IPS-15b (cell line): Measurements from ENCODE around the gene KIF3A.

Experiments used
- H3K27me3 ChIP-seq: one replicate; pipeline ENCODE4 v1.6.1; 2013; ENCODE audit warnings: low read length; ENCODE audit not compliant: control insufficient read depth, insufficient read depth
- H3K36me3 ChIP-seq: one replicate; pipeline ENCODE4 v1.6.1; 2013; ENCODE audit warnings: low read length; ENCODE audit not compliant: control insufficient read depth, insufficient read depth
- H3K4me1 ChIP-seq: one replicate; pipeline ENCODE4 v1.6.1; 2013; ENCODE audit warnings: mild to moderate bottlenecking, low read length; ENCODE audit not compliant: control insufficient read depth, insufficient read depth
- H3K4me3 ChIP-seq: one replicate; pipeline ENCODE4 v1.5.1; 2013; ENCODE audit warnings: low read depth, low read length
- H3K9ac ChIP-seq: one replicate; pipeline ENCODE4 v1.6.1; 2013; ENCODE audit warnings: low read depth, mild to moderate bottlenecking, low read length
- H3K9me3 ChIP-seq: one replicate; pipeline ENCODE4 v1.6.1; 2013; ENCODE audit warnings: mild to moderate bottlenecking, low read length; ENCODE audit not compliant: control insufficient read depth, insufficient read depth

The KIF3A gene

DNA sequence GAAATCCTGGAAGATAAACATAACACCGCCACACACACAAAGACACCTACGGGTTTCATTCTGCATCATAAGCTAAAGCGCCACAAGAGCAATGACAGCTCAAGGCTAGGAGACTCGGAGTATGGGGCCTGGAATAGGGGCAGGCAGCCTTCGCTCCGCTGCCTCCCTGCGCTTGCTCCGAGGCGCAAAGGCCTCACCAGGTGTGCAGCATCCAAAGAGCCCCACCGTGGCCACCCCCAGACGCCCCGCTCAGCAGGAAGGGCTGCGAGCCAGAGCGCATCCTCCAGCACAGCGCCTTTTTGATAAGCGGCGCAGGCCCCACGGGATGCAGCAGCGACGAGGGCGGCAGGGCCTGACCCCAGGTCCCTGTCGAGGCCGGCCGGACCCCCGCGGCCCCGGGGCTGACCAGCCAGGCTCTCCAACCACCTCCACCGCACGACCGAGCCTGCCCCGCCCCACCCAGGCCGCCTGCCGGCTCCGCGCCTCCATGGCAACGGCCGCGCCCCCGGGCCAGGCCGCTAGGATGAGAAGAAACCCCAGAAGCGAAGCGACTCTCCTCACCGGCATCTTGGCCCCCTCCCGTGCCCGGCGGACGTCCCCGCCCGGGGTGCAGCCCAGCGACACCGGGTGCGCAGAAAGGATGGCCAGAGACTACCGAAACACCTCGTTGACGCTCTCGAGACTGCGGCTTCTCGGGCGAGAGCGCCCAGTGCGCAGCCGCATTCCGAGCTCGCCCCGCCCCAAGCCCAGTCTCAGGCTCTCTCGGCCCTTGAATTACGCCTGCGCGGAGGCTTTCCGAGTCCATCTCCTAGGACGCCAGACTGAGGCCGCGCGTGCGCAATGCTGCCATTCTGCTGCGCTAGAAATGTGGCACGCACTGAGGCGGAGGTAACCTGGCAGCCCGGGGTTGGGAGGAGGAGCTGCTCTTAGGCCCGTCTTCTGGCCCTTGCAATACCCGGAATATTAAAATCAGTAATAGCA, at the start of gene KIF3A:
Gene KIF3A (minus strand): TSS at position 694 of the 981 bp plus-strand sequence. CDS start 127 bp downstream, at position 567.
- peak within 1 kb of the TSS; percentile 88 for H3K4me3 ChIP-seq
- no peaks in the 10 kb centered on the region for H3K9me3 ChIP-seq
- peaks cover 7% of the 10 kb centered on the region for H3K27me3 ChIP-seq
- no peaks in the 10 kb centered on the region for H3K36me3 ChIP-seq
- H3K4me1 ChIP-seq, result no peaks in the 10 kb centered on the region
- no peak within 1 kb of the TSS for H3K9ac ChIP-seq

DNA sequence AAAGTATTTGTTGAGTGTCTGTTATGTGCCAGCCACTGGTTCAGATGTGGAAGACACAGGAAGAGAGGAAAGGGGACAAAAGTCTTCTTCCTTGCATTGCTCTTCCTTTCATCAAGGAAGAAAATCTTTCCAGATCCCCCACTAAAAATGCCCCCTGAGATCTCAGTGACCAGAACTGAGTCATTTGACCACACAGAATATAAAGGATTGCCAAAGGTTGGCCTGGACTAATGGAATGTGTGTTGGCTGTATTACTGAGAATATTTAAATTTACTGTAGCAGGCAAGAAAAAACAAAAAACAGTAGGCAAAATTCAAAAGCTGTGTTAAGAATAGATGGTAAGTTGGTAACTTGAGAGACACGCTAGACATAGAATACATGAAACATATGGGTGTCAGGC, 49.7 kb upstream of the KIF3A start:
- H3K36me3 ChIP-seq, result no peaks in the 10 kb centered on the region
- no peaks in the 10 kb centered on the region for H3K9me3 ChIP-seq
- H3K27me3 ChIP-seq, result peaks cover 2% of the 10 kb centered on the region
- no peak overlapping the region for H3K4me3 ChIP-seq
- no peak overlapping the region for H3K9ac ChIP-seq
- no peaks in the 10 kb centered on the region for H3K4me1 ChIP-seq

DNA sequence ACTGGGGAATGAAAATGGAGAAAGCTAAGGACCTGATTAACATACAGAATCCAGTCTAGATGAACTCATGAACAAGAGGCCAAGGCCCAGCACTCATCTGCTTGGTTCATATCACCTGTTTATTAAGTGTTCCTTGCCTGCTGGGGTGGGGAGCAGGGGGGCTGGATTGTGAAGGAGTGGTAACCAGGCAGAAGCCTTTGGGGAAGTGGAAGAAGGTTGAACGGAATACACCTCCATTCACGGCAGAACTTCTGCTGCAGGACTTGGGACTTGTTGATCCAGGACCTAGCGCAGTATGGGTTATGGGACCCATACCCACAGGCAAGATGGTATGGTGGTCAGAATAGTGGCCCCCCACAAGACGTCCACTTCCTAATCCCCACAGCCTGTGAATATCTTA, 48.5 kb upstream of the KIF3A start:
- H3K4me1 ChIP-seq, result no peaks in the 10 kb centered on the region
- H3K9ac ChIP-seq, result no peak overlapping the region
- no peak overlapping the region for H3K4me3 ChIP-seq
- H3K9me3 ChIP-seq, result no peaks in the 10 kb centered on the region
- H3K36me3 ChIP-seq, result no peaks in the 10 kb centered on the region
- peaks cover 11% of the 10 kb centered on the region for H3K27me3 ChIP-seq

DNA sequence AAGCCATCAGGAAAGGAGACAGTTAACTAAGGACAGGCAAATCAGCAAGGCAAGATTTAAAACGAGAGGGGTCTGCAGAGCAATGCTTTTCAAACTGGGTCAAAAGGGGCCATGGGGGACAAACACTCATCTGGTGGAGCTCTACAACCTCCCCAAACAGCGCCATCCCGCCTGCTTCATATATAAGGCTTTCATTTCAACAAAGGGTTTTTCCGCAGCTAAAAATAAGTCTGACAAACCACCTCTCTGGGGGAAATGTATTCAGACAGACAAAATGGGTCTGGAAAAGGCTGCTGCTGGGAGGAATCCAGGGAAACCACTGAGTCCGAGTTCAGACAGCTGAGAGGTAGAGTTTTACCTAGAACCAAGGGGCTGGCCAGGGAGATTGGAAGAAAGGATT, 48.0 kb upstream of the KIF3A start:
- Histone ChIP-seq H3K4me1 (no peaks in the 10 kb centered on the region), H3K4me3 (no peak overlapping the region), H3K27me3 (peaks cover 14% of the 10 kb centered on the region), H3K9ac (no peak overlapping the region), H3K36me3 (no peaks in the 10 kb centered on the region), H3K9me3 (no peaks in the 10 kb centered on the region)

DNA sequence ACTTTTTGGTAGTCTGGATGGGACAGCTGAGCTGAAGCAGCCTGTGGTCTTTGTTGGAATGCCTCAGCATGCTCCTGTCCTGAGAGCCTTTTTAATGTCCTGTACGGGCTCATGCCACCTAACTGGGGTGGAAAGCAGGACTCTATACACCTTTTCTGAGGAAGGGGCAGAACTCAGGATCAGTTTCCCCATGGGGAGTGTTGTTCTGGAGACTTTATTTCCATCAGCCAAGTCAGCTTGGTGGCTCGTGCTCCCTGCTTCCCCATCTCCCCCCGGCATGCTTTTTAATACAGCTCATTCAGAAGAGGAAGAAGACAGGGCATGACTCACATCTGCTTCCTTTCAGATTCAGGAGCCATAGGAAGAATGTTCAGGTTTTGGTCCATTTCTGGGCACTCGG, 44.8 kb upstream of the KIF3A start:
- Histone ChIP-seq H3K4me1 (no peaks in the 10 kb centered on the region), H3K27me3 (peaks cover 43% of the 10 kb centered on the region), H3K4me3 (no peak overlapping the region), H3K36me3 (no peaks in the 10 kb centered on the region), H3K9me3 (no peaks in the 10 kb centered on the region), H3K9ac (no peak overlapping the region)

DNA sequence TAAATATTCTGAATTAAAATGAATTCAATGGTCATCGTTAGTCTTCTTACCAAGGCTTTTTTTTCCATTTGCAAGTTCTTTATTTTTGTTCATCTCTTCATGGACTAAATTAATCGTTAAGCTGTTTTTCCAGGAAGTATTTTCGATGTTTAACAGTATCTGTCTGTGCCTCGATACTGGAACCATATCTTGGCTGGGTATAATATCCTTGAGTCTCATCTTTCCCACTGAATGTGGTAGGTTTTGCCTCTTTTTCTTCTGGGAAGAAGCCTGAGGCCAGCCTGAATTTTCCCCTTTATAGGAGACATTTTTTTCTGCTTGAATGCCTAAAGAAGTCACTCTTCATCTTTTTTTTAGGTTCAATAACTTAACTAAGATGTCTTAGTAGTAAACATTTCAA, 43.7 kb upstream of the KIF3A start:
- Histone ChIP-seq H3K27me3 (peaks cover 46% of the 10 kb centered on the region), H3K9me3 (no peaks in the 10 kb centered on the region), H3K9ac (no peak overlapping the region), H3K36me3 (no peaks in the 10 kb centered on the region), H3K4me1 (no peaks in the 10 kb centered on the region), H3K4me3 (no peak overlapping the region)

DNA sequence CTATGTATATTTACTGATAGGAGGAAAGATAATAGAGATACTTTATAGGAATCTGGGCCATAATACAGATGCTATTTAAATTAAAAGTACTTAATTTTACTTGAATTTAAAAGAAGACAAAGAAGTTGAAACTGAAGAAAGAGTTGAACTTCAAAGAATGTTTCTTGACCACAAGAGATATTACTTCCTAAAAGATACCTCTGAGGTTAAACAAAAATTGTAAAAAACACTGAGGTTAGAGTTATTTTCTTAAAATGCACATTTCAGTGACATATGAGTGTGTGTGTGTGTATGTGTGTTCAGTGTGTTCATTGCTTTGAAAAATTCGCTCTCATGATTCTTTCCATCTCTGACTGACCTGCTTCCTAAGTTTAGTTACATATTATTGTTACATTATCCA, 43.2 kb upstream of the KIF3A start:
- H3K9me3 ChIP-seq, result no peaks in the 10 kb centered on the region
- H3K9ac ChIP-seq, result no peak overlapping the region
- peaks cover 50% of the 10 kb centered on the region for H3K27me3 ChIP-seq
- no peaks in the 10 kb centered on the region for H3K36me3 ChIP-seq
- H3K4me1 ChIP-seq, result no peaks in the 10 kb centered on the region
- H3K4me3 ChIP-seq, result no peak overlapping the region

DNA sequence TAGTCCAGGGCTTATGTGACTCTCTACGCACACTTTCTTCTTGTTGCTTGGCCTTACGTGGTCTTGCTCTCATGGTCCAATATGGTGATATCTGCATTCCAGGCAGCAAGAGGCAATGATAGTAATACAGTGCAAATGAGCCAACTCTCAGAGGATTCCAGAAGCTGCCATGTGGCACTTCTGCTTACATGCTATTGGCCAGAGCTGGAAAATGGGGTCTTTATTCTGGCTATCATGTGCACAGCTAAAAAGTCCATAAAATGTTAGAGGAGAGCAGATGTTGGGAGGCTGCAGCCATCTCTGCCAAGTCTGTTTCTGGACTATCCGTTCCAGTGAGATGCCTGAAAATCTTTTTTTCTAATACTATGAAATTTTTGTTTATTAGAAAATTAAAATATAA, 42.6 kb upstream of the KIF3A start:
- H3K36me3 ChIP-seq, result no peaks in the 10 kb centered on the region
- H3K9ac ChIP-seq, result no peak overlapping the region
- H3K4me1 ChIP-seq, result no peaks in the 10 kb centered on the region
- peaks cover 55% of the 10 kb centered on the region for H3K27me3 ChIP-seq
- H3K9me3 ChIP-seq, result no peaks in the 10 kb centered on the region
- H3K4me3 ChIP-seq, result no peak overlapping the region

DNA sequence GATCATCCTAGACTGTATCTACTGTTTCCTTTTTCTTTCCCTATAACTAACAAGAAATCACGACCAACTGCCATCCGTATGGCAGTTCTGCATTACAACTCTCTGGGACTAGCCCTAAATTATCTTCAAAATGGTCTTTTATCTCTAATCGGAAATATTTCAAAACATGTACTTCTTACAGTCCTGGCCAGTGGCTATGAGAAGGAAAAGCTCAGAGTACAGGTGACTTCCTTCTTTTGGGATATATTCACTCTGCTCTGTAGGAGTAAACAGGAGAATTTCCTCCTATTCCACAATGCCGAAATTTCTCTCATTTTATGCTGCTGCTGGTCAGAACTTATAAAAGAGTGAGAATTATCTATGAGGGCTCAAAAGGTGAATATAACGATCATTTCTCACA, 41.5 kb upstream of the KIF3A start:
- H3K9ac ChIP-seq, result no peak overlapping the region
- peaks cover 57% of the 10 kb centered on the region for H3K27me3 ChIP-seq
- H3K4me3 ChIP-seq, result no peak overlapping the region
- H3K9me3 ChIP-seq, result no peaks in the 10 kb centered on the region
- H3K36me3 ChIP-seq, result no peaks in the 10 kb centered on the region
- no peaks in the 10 kb centered on the region for H3K4me1 ChIP-seq

DNA sequence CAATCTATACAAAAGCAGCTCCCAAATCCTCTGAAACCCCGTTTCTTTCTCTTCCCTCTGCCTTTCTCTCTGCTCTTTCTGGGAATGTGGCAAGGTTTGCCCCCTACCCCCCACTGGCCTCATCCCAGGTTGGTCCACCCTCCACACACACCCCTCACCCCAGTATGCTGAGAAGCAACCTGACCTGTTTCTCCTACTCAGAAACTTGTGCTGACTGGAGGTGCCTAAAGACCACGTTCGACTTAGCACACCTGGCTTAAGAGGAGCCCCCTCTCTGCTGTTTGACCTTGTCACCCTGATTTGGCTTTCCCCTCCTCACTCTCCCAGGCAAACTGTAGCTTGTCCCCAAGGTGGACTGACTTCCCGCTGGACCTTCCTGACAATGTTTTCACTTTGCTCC, 40.8 kb upstream of the KIF3A start:
- H3K4me3 ChIP-seq, result peak overlapping the region; percentile 72

DNA sequence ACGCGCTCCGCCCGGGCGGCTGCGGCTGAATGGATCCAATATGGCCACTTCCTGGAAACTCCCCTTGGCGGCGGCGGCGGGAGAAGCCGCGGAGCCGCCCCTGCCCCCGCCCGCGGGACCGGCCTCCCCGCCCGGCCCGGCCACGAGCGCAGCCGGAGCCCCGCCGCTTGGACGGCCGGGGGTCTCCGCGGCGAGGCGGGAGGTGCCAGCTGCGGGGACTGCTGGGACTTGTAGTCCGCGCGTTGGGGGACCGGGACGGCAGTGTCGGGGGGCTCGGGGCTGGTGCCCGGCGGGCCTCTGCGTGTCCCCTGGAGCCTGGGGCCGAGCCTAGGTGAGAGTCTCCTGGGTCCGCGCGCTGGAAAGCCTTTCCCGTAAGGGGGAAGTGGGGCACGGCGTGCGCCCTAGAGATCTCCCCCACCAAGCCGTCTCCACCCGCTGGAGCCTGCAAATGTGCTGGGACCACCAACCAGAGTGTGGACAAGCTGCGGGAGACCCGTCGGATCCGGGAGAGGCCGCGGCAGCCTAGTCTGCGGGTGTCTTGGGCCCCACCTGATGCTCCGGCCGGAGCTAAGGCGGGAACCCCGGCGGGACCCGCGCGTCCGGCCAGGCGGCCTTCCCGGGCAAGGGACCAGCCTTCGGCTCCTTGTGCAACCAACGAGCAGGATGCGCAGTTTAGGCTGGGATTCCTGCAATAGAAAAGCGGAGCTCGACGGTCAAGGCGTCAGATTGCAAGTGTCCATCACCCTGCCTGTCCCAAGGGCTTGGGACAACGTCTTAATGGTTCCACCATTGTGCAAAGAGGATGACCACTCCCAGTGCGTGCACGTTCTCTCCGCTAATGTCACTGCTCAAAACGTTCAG, 40.1 kb upstream of the KIF3A start, which contains the start of gene SEPTIN8:
Gene SEPTIN8 (minus strand): TSS at position 31 of the 861 bp plus-strand sequence. CDS start 102 bp downstream, outside the sequence.
- peak within 1 kb of the TSS; percentile 72 for H3K4me3 ChIP-seq
- H3K27me3 ChIP-seq, result peaks cover 56% of the 10 kb centered on the region
- H3K4me1 ChIP-seq, result no peaks in the 10 kb centered on the region
- H3K9me3 ChIP-seq, result no peaks in the 10 kb centered on the region
- peak within 1 kb of the TSS; percentile 16 for H3K9ac ChIP-seq
- H3K36me3 ChIP-seq, result no peaks in the 10 kb centered on the region

More for the DNA sequence above, 40.8 kb upstream of the KIF3A start:
- no peaks in the 10 kb centered on the region for H3K4me1 ChIP-seq
- H3K9ac ChIP-seq, result no peak overlapping the region
- no peaks in the 10 kb centered on the region for H3K9me3 ChIP-seq
- H3K36me3 ChIP-seq, result no peaks in the 10 kb centered on the region
- peaks cover 57% of the 10 kb centered on the region for H3K27me3 ChIP-seq
